Measurements from ENCODE around the gene IRF2BP2.

DNA sequence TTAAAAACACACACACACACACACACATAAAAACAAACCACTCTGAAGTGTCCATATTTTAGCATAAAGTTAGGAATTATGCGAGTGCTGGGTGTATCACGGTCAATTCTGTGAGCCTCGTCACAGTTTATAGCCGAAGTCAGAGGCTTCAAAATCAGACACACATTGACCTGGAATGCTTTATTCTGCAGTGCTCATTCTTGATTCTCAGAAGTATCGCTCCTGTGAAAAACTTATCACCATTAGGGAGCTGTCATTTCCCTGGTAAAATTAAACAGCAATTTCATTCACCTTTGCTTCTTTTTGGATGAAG, 8.7 kb upstream of the IRF2BP2 start:
- no peak for TF ChIP-seq CTCF (IDR thresholded peaks at IDR 0.05)
- TF ChIP-seq POLR2A (IDR thresholded peaks at IDR 0.05): no peak

Data from lower leg skin (tissue), 3 donors.